Measurements from ENCODE around the gene THBD. TPM values are rescaled to one million over a fixed set of nuclear protein-coding genes. Genes with fewer than 3 reads are reported as not detected.
A peak's percentile ranks its signal among the peaks of the same experiment; 100 is the strongest.

Gene THBD
- total RNA-seq, 1 donor from 2014 or later = 104 TPM

- Histone ChIP-seq H3K36me3 (no peaks in the 10 kb centered on the region), H3K4me3 (no peak overlapping the region), H3K4me1 (peaks cover 15% of the 10 kb centered on the region), H3K27me3 (no peaks in the 10 kb centered on the region), H3K9me3 (no peaks in the 10 kb centered on the region), H3K27ac (no peak overlapping the region)
- intact Hi-C loops (cut with DNase I) = no loop called here
- ATAC-seq (no peak), DNase-seq (no peak)
- TF ChIP-seq, protein P1, sequence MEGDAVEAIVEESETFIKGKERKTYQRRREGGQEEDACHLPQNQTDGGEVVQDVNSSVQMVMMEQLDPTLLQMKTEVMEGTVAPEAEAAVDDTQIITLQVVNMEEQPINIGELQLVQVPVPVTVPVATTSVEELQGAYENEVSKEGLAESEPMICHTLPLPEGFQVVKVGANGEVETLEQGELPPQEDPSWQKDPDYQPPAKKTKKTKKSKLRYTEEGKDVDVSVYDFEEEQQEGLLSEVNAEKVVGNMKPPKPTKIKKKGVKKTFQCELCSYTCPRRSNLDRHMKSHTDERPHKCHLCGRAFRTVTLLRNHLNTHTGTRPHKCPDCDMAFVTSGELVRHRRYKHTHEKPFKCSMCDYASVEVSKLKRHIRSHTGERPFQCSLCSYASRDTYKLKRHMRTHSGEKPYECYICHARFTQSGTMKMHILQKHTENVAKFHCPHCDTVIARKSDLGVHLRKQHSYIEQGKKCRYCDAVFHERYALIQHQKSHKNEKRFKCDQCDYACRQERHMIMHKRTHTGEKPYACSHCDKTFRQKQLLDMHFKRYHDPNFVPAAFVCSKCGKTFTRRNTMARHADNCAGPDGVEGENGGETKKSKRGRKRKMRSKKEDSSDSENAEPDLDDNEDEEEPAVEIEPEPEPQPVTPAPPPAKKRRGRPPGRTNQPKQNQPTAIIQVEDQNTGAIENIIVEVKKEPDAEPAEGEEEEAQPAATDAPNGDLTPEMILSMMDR (IDR thresholded peaks at IDR 0.05) = no peak
Measured at GRCh38 chr20:23095499-23095898, 46.0 kb upstream of the THBD start.

- intact Hi-C loops (cut with DNase I) = no loop called here
- Histone ChIP-seq H3K9me3 (no peaks in the 10 kb centered on the region), H3K4me1 (peaks cover 15% of the 10 kb centered on the region), H3K36me3 (no peaks in the 10 kb centered on the region), H3K4me3 (no peak overlapping the region), H3K27me3 (no peaks in the 10 kb centered on the region), H3K27ac (no peak overlapping the region)
- TF ChIP-seq, protein P1 (IDR thresholded peaks at IDR 0.05) = no peak
- DNase-seq (no peak), ATAC-seq (peak; percentile 19)
Measured at GRCh38 chr20:23094927-23095326, 45.5 kb upstream of the THBD start.

GRCh38 chr20:23094213-23094896 is 44.9 kb upstream of the THBD start:
- intact Hi-C loops (cut with DNase I) = no loop called here
- DNase-seq (no peak), ATAC-seq (no peak)
- TF ChIP-seq, protein P1 (IDR thresholded peaks at IDR 0.05) = no peak
- Histone ChIP-seq H3K36me3 (no peaks in the 10 kb centered on the region), H3K27me3 (no peaks in the 10 kb centered on the region), H3K4me3 (no peak overlapping the region), H3K9me3 (no peaks in the 10 kb centered on the region), H3K4me1 (peaks cover 15% of the 10 kb centered on the region), H3K27ac (no peak overlapping the region)

DNA sequence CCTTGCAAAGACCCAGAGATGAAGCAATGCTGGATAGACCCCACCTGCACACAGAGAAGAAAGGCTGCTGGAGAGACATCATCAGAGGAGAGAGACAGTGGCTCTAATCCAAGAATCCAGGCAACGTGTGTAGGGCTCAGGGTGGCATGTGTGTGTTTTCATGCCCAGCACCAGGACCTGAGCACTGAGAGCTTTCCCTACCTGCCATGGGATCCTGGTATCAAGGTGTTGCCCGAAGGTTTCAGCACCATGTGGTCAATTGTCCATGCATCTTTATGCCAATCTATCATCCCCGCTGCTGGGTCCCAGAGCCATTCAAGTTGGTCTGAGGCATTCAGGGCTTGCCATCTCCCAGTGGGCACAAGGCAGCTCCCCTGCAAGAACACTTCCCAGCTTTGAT is 44.1 kb upstream of the THBD start:
- Histone ChIP-seq H3K4me1 (peaks cover 15% of the 10 kb centered on the region), H3K27ac (no peak overlapping the region), H3K9me3 (no peaks in the 10 kb centered on the region), H3K4me3 (no peak overlapping the region), H3K36me3 (no peaks in the 10 kb centered on the region), H3K27me3 (no peaks in the 10 kb centered on the region)
- intact Hi-C loops (cut with DNase I) = no loop called here
- no peak for ATAC-seq
- no peak for DNase-seq
- TF ChIP-seq, protein P1 (IDR thresholded peaks at IDR 0.05) = no peak

DNA sequence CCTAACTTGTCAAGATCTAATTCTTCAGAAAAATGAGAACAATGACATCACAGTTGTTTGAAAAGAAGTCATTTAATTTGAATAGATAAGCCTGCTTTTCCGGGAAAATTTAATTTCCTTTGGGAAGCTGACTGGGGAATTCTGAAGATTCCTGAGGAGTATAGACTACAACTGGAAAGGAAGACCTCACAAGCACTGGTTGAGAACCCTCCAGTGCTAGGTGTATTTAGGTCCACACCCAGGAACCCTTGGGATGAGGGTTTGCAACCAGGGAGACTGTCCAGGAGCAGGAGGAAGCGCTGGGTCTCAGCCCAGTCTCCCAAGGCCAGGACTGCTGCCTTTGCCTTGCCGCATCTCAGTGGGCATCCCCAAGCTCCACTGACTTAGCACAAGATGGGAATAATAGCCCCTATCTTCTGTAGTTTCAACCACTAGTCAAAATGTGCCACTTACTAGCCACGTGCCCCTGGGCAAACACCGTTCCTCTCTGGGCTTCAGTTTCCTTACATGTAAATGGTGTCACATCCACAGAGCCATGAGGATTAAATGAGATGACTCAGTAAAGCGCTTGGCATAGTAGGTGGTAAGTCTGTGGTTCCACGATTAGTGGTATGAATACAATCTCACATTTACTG is 43.5 kb upstream of the THBD start:
- Histone ChIP-seq H3K4me1 (peaks cover 17% of the 10 kb centered on the region), H3K4me3 (no peak overlapping the region), H3K27me3 (no peaks in the 10 kb centered on the region), H3K9me3 (no peaks in the 10 kb centered on the region), H3K27ac (no peak overlapping the region), H3K36me3 (no peaks in the 10 kb centered on the region)
- ATAC-seq (no peak), DNase-seq (no peak)
- intact Hi-C loops (cut with DNase I) = no loop called here
- TF ChIP-seq, protein P1 (IDR thresholded peaks at IDR 0.05) = no peak
